IPS DF 6.9 (cell line): Measurements from ENCODE around the gene MARS1.

Experiments used
- DNase-seq: peaks from one replicate; pipeline ENCODE4 v3.0.0-alpha.2; 2013; ENCODE audit warnings: low read depth, low spot score
- H3K27ac ChIP-seq: one replicate; pipeline ENCODE4 v1.5.1; 2013; ENCODE audit warnings: low read length, control low read depth
- H3K27me3 ChIP-seq: 2 replicates; pipeline ENCODE4 v1.6.1; 2013; ENCODE audit warnings: mild to moderate bottlenecking, low read length; ENCODE audit not compliant: control insufficient read depth, insufficient read depth
- H3K36me3 ChIP-seq: 2 replicates; pipeline ENCODE4 v1.6.1; 2013; ENCODE audit warnings: low read length; ENCODE audit not compliant: control insufficient read depth, insufficient read depth
- H3K4me1 ChIP-seq: 2 replicates; pipeline ENCODE4 v1.6.1; 2013; ENCODE audit warnings: low read length; ENCODE audit not compliant: control insufficient read depth, insufficient read depth
- H3K4me3 ChIP-seq: 2 replicates; pipeline ENCODE4 v1.5.1; 2013; ENCODE audit warnings: mild to moderate bottlenecking, low read length
- H3K9me3 ChIP-seq: 2 replicates; pipeline ENCODE4 v1.6.1; 2013; ENCODE audit warnings: low read length, inconsistent platforms; ENCODE audit not compliant: control insufficient read depth, insufficient read depth
- WGBS: extraction: QIAGEN DNeasy Blood & Tissue Kit; methylation state at CpG from one replicate; pipeline ENCODE4 v1.1.7; 2013; ENCODE audit warnings: mixed read lengths, missing lambda C conversion rate; ENCODE audit not compliant: insufficient read length, insufficient coverage; 5-methylcytosine and 5-hydroxymethylcytosine counted together

MARS1 gene

GRCh38 chr12:57473392-57473791, 14.5 kb upstream of the MARS1 start:
- no CpG with 5 or more reads among the region's 3 CpGs for WGBS
- DNase-seq = no peak
- peaks cover 2% of the 10 kb centered on the region for H3K4me1 ChIP-seq
- no peak overlapping the region for H3K27ac ChIP-seq
- no peak overlapping the region for H3K4me3 ChIP-seq
- no peaks in the 10 kb centered on the region; the same call in 1 of the 2 replicates for H3K36me3 ChIP-seq
- H3K27me3 ChIP-seq = peaks cover 35% of the 10 kb centered on the region
- H3K9me3 ChIP-seq = no peaks in the 10 kb centered on the region

- WGBS = no CpG with 5 or more reads among the region's 5 CpGs
- Histone ChIP-seq H3K4me3 (no peak overlapping the region), H3K27me3 (peaks cover 35% of the 10 kb centered on the region), H3K9me3 (no peaks in the 10 kb centered on the region), H3K27ac (no peak overlapping the region), H3K36me3 (no peaks in the 10 kb centered on the region; the same call in 1 of the 2 replicates), H3K4me1 (peaks cover 2% of the 10 kb centered on the region)
- no peak for DNase-seq
Measured at GRCh38 chr12:57473886-57474285, 14.0 kb upstream of the MARS1 start.

- DNase-seq = no peak
- Histone ChIP-seq H3K4me3 (no peak overlapping the region), H3K4me1 (peaks cover 2% of the 10 kb centered on the region), H3K36me3 (no peaks in the 10 kb centered on the region; the same call in 1 of the 2 replicates), H3K27me3 (peaks cover 35% of the 10 kb centered on the region), H3K27ac (no peak overlapping the region), H3K9me3 (no peaks in the 10 kb centered on the region)
- no CpG with 5 or more reads among the region's 8 CpGs for WGBS
Measured at GRCh38 chr12:57474430-57474829, 13.4 kb upstream of the MARS1 start.

- no peak for DNase-seq
- Histone ChIP-seq H3K27ac (no peak overlapping the region), H3K36me3 (no peaks in the 10 kb centered on the region; the same call in 1 of the 2 replicates), H3K4me1 (peaks cover 2% of the 10 kb centered on the region), H3K9me3 (no peaks in the 10 kb centered on the region), H3K27me3 (peaks cover 35% of the 10 kb centered on the region), H3K4me3 (no peak overlapping the region; the same call in 1 of the 2 replicates)
- WGBS = no CpG with 5 or more reads among the region's 7 CpGs
Measured at GRCh38 chr12:57474862-57475261, 13.0 kb upstream of the MARS1 start.

GRCh38 chr12:57475271-57476161, 12.4 kb upstream of the MARS1 start:
- no peaks in the 10 kb centered on the region; the same call in 1 of the 2 replicates for H3K36me3 ChIP-seq
- peaks cover 2% of the 10 kb centered on the region for H3K4me1 ChIP-seq
- WGBS = no CpG with 5 or more reads among the region's 84 CpGs
- no peak overlapping the region for H3K27ac ChIP-seq
- peak overlapping the region; percentile 33; the same call in 1 of the 2 replicates for H3K4me3 ChIP-seq
- no peaks in the 10 kb centered on the region for H3K9me3 ChIP-seq
- H3K27me3 ChIP-seq = peaks cover 35% of the 10 kb centered on the region
- no peak for DNase-seq

- peak overlapping the region; percentile 33; the same call in 1 of the 2 replicates for H3K4me3 ChIP-seq
- DNase-seq = no peak
- H3K27ac ChIP-seq = no peak overlapping the region
- no peaks in the 10 kb centered on the region for H3K9me3 ChIP-seq
- no peaks in the 10 kb centered on the region; the same call in 1 of the 2 replicates for H3K36me3 ChIP-seq
- WGBS = no CpG with 5 or more reads among the region's 29 CpGs
- H3K27me3 ChIP-seq = peaks cover 35% of the 10 kb centered on the region
- peaks cover 2% of the 10 kb centered on the region for H3K4me1 ChIP-seq
Measured at GRCh38 chr12:57476162-57476992, 11.5 kb upstream of the MARS1 start.

GRCh38 chr12:57476993-57477709, 10.7 kb upstream of the MARS1 start:
- peaks cover 35% of the 10 kb centered on the region for H3K27me3 ChIP-seq

GRCh38 chr12:57477710-57478681, 9.9 kb upstream of the MARS1 start:
- H3K36me3 ChIP-seq = no peaks in the 10 kb centered on the region; the same call in 1 of the 2 replicates
- no peak overlapping the region for H3K4me3 ChIP-seq
- no peaks in the 10 kb centered on the region for H3K9me3 ChIP-seq
- H3K4me1 ChIP-seq = peaks cover 2% of the 10 kb centered on the region
- DNase-seq = no peak
- no CpG with 5 or more reads among the region's 12 CpGs for WGBS
- peaks cover 34% of the 10 kb centered on the region for H3K27me3 ChIP-seq
- no peak overlapping the region for H3K27ac ChIP-seq

More at GRCh38 chr12:57476993-57477709, 10.7 kb upstream of the MARS1 start:
- Histone ChIP-seq H3K9me3 (no peaks in the 10 kb centered on the region), H3K4me3 (no peak overlapping the region), H3K4me1 (peaks cover 2% of the 10 kb centered on the region), H3K36me3 (no peaks in the 10 kb centered on the region; the same call in 1 of the 2 replicates), H3K27ac (no peak overlapping the region)
- no CpG with 5 or more reads among the region's 15 CpGs for WGBS
- DNase-seq = no peak

- DNase-seq = no peak
- H3K9me3 ChIP-seq = no peaks in the 10 kb centered on the region
- peaks cover 2% of the 10 kb centered on the region for H3K4me1 ChIP-seq
- no peak overlapping the region for H3K27ac ChIP-seq
- no peak overlapping the region for H3K4me3 ChIP-seq
- no peaks in the 10 kb centered on the region; the same call in 1 of the 2 replicates for H3K36me3 ChIP-seq
- H3K27me3 ChIP-seq = peaks cover 28% of the 10 kb centered on the region
- no CpG with 5 or more reads among the region's 10 CpGs for WGBS
Measured at GRCh38 chr12:57479043-57479375, 8.9 kb upstream of the MARS1 start.
